GM19397 (cell line): ENCODE measurements around the gene GM2A.
"Not testable (repeated sequence)": the region's sequence is repeated elsewhere in the genome, so short reads cannot be mapped to it uniquely, and the experiment has no call there.

Source experiments
- ATAC-seq: cut with Tn5 transposase; IDR thresholded peaks from one replicate; pipeline ENCODE4 v1.9.1; 2021; ENCODE audit warnings: mild to moderate bottlenecking, moderate library complexity; ENCODE audit not compliant: unreplicated experiment

Gene GM2A

DNA sequence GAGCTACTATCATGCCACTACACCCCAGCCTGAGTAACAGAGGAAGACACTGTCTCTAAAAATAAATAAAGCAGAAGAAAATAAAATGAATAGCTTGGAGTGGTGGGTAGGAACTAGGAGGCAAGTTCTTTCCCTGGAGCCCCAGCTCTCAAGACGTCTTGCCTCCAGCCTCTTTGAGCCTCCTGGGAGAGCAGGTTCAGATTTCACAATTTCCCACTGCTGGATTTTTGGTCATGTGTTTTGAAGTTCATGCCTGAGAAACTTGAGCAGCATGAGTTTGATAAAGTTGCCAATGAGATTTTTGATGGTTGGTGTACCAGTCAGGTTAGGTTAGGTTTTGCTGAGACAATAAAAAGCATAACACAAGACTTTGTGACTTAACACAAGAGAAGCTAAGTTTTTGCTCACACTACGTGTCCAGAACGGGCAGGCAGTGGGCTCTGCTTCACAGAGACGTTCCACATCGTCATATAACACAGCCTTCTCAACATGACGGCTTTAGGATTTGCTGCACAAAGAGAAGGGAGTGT is 25.0 kb upstream of the GM2A start:
- ATAC-seq = no peak

DNA sequence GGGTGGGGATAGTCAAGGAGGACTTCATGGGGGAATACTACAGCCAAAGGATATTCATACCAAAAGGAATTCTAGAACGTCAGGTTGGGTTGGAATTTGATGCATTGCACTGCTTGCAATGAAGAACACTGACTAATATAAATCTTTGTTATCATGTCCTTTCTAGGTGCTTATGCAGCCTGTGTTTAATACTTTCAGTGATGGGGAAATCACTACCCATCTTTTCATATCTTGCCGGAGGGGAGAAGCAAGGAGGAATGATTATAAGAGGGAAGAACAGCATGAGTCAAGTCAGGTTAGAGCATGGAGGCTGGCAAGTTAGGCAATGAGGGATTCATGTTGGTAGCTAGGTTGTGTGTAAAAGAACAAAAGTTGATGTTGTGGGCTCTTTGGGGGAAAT is 24.0 kb upstream of the GM2A start:
- no peak for ATAC-seq

DNA sequence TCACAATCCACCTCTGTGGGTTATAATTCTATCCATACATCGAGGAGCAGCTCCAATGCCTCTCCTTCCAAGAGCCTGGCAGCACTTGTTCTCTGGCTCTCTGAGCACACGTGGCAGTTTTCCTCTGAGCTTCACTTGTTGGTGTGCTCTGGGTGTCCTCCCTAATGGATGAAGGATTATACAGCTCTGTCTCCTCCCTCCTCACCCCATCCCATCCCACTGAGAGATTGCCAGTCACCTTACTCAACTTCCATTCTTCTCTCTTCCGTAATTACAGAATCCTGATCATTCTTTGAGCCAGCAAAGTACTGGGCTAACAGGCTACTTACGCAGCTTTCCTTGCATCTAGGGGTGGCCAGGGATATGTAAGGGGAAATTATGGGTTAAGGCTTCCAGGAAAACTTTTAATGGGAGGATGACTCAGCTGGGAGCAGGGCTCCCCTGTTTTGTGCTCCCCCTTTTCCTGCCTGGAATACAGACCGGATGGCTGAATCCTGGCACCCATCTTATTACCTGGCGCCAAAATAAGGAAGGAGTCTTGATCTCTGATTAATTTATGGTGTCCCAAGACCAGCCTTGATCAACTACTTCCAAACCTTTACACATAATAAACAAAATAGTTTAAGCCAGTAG is 22.8 kb upstream of the GM2A start:
- no peak for ATAC-seq

DNA sequence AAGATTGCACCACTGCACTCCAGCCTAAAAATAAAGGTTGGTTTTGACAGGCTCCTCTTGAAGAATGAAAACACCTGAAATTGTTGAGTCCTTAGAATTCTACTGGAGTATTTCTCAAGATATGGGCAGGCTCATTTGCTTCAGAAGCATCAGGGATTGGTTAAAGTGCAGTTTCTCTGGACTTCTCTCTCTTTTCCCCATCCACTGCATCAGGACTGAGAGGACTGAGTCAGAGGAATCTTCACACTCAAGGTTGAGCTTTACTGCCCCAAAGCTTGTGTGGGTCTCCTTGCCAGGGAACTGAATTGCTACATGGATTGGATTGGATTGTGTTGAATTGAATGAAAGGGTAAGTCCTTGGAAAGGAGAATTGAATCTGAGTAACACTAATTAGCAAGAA is 21.6 kb upstream of the GM2A start:
- ATAC-seq = no peak

- ATAC-seq = no peak
Measured at GRCh38 chr5:151233616-151234085, 19.3 kb upstream of the GM2A start.

DNA sequence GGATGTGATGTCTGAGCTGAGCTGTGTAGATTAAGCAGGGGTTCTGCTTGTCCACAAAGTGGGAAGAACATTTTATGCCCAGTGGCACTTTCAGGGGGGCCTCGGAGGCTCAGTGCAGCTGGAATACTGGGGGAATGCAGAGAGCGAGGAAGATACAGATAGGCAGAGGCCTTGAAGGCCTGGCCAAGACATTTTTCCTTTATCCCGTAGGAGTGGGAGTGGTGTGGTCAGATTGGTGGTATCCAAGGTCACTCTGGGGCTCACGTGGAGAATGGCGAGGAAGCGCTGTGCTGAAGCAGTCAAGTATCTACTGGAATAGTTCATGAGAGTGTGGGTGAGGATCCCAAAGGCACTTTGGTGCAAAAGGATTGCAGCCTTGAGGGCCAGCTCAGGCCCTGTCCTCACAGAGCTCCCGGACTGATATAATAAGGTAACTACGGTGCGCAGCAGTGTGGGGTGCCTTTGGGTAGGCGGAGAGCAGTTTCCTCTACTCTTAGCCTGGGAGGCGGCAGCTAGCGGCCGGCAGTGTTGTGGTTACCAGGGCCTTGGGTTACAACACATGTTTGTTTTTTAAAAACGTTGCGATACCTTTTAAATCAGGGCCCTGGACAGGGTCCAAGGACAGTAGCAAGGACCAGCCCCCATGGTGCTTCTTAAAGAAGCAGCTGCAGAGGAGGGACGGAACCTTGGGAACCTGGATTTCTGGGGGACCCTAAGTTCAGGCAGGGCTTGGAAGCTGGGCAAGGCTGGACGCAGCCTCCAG is 18.3 kb upstream of the GM2A start:
- ATAC-seq = peak; percentile 63

- ATAC-seq = not testable (repeated sequence)
Measured at GRCh38 chr5:151235239-151235571, 17.8 kb upstream of the GM2A start.

- ATAC-seq = no peak
Measured at GRCh38 chr5:151236888-151237287, 16.1 kb upstream of the GM2A start.

- ATAC-seq = no peak
Measured at GRCh38 chr5:151237685-151238084, 15.3 kb upstream of the GM2A start.

DNA sequence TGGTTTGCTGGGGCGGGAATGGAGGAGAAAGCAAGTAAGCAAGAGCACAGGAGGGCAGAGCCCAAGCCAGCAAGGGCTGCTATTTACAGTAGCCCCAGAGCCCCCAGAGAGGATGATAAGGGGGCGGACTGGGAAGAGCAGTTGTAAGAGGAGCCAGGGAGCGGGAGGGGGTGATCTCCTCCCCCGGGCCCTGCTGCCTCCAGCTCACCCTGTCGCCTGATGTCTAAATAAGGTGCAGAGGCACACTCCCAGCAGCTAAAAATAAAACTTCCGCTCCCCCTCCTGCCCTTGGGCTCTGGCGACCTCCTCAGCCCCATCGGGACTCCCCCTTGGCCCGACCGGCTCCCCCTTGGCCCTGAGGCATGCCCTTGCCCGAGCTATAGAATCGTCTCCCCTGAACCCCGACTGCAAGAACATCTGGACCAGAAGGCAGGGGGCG is 14.7 kb upstream of the GM2A start:
- no peak for ATAC-seq

DNA sequence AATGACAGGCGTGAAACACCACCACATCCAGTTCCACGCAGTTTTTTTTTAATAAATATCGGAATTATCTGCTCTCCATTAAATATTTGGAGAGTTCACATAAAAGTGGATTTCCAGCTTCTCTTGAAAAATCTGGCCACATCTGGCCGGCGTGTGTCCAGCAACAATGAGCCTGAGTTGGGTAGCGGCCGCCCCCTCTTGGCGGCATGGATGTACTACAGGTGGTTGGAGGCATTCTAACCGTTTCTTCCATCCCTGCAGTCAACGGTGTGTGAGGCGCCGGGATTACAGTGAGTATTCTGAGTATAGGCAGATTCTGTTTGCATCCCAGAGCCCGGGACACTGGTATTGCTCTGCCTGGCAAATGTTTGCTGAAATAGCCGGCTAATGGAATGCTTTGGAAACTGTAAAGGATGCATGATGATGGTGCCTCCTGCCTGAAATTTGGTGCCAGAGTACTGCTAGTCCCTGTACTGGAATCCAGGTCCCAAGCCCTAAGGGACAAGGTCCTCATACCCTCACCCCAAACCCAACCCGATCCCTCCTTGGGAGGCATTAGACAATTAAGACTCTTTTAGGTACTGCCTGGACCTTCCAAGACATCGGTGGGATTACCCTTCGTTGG is 13.6 kb upstream of the GM2A start:
- peak; percentile 40 for ATAC-seq

DNA sequence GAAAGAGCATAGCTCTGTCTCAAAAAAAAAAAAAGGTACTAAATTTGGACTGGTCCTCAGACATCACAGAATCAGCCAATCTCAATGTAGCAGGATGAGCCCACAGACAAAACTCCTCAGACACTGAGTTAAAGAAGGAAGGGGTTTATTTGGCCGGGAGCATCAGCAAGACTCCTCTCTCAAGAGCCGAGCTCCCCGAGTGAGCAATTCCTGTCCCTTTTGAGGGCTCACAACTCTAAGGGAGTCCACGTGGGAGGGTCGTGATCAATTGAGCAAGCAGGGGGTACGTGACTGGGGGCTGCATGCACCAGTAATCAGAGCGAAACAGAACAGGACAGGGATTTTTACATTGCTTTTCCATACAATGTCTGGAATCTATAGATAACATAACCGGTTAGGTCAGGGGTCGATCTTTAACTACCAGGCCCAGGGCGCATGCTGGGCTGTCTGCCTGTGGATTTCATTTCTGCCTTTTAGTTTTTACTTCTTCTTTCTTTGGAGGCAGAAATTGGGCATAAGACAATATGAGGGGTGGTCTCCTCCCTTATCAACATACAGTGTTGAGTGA is 12.6 kb upstream of the GM2A start:
- ATAC-seq = not testable (repeated sequence)

DNA sequence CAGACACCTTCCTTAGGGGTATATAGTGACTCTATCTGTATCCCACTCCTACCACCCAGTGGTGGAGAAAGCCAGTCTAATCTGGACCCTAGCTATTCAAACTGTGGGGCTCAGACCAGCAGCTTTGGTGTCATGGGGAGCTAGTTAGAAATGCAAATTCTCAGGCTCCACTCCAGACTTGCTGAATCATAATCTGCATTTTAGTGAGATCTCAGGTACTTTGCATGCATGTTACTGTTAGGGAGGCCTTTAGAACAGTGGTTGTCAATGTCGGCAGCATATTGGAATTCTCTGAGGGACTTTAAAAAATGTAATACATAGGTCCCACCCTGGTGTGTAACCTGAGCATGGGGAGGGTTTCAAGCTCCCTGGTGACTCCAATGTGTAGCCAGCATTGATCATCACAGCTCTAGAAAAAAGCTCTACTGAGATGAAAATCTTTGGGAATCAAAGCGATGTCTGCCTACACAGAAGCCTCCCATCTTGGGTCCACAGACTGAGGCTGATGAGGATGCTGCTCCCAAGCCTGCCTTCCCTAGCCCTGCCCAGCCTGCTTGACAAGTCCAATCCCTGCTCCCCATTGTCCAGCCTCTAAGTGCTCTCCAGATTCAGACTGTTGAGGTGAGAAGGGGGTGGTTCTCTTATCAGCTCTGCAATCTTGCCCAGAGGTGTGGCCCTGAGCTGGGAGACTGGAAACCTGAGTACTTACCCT is 11.9 kb upstream of the GM2A start:
- no peak for ATAC-seq

DNA sequence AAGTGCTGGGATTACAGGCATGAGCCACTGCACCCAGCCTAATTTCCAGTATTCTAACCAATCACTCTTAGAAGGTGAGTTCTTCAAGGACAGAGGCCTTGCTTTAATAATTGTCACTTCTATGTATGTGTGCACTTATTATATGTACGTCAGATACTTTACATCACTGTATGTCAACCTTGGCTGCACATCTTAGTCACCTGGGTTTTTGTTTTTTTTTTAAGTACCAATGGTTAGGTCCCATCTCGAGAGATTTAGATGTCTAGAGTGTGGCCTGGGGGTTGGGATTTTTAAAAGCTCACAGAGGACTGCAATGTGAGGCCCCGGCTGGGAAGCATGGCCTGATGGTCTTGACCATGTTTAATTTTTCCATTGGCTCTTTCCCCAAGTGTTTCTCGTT is 9.9 kb upstream of the GM2A start:
- no peak for ATAC-seq

- no peak for ATAC-seq
Measured at GRCh38 chr5:151243564-151243963, 9.4 kb upstream of the GM2A start.

- no peak for ATAC-seq
Measured at GRCh38 chr5:151244206-151244605, 8.8 kb upstream of the GM2A start.

DNA sequence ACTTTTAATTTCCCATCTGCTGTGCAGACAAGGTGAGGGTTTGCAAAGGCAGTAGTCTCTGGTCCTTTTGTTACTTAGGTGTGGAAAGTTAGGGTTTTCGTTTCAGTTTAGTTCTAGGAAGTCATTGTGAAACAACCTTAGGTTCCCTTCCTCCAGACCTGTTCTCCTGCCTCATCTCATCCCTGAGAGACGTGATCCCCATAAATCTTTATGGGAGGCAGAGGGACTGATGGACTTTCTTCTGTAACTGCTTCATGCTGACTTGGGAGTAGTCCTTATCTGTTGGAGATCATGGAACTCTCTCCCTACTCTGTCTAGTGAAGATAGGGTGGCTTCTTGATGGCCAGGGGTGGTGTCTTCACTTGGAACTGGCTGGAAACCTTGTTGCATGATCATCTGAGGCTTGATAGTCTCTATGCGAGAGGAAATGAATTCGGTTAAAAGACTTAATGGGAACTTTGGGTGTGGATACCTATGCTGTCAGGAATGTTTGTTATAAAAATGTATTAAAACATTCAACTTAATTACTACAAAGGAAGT is 7.2 kb upstream of the GM2A start:
- ATAC-seq = no peak

DNA sequence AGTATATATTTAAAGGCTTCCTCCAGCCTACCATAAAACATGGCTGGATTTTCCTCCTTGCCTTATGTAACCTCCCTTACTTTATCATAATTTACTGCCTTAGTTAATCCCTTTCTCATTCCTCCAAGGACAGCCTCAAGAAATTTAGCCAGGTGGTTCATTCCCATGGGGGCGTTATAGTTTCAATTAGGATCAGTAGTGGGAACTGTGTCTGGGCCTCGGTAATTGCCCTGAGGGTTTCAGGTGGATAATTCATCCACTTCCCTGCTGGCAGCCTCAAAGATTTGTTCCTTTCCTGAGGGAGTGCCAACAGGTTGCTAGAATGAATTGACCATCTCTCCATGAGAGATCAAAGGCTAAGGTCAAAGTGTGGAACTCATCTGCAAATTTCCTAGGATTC is 4.3 kb upstream of the GM2A start:
- ATAC-seq = no peak

- no peak for ATAC-seq
Measured at GRCh38 chr5:151249281-151249680, 3.7 kb upstream of the GM2A start.

DNA sequence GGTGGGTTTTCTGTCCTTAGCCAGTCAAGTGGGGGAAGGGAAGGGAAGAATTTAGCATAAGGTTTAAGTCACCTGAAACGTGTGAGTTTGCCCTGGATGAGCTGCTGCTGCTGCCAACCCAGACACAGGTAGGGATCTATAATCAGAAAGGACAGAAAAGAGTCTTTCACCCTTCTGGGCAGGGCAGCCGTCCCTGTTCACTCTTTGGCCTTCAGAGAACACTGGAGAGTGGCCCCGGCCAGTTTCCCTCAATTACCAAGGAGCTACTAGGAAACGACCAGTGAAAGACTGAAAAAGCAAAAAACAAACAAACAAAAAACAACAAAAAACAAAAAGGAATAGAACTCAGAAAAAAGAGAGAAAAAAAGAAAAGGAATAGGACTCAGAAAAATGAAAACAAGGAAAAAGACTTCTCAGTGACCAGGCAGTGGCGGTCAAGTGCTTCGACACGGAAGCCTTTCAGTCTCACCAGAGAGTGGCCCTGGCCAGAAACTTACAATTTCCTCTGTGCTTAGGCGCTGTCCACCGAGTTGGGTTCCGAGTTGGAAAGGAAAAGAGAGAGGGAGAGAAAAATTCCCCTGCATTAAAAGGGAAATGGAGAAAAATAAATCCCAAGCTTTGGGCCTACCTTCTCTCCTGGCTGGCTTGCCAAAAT is 2.5 kb upstream of the GM2A start:
- no peak for ATAC-seq
